ENCODE measurements around the gene PRKAG2.

PRKAG2 gene

GRCh38 chr7:151565541-151565940, 311.4 kb downstream of the PRKAG2 start:
- Histone ChIP-seq H4K20me1 (ENCODE audit: low read depth, low read length) (no peaks in the 10 kb centered on the region), H3K36me3 (ENCODE audit: low read length) (no peaks in the 10 kb centered on the region), H3K27me3 (ENCODE audit: low read length) (no peaks in the 10 kb centered on the region), H3F3A (ENCODE audit: insufficient read depth) (no peaks in the 10 kb centered on the region), H3K27ac (ENCODE audit: low read depth, low read length) (no peak overlapping the region), H2AFZ (ENCODE audit: low read depth, low read length, severe bottlenecking) (no peak overlapping the region), H3K4me3 (ENCODE audit: insufficient read depth, low read length, poor library complexity, severe bottlenecking) (no peak overlapping the region), H3K79me2 (ENCODE audit: insufficient read depth, low read length) (no peaks in the 10 kb centered on the region), H3K9me3 (ENCODE audit: insufficient read depth, low read length) (no peaks in the 10 kb centered on the region), H3K9ac (ENCODE audit: low read length) (no peak overlapping the region), H3K9me2 (replicated peaks; ENCODE audit: insufficient read depth, low read length) (no peaks in the 10 kb centered on the region), H3K4me2 (ENCODE audit: low read depth, low read length, poor library complexity, severe bottlenecking) (no peak overlapping the region)
- no peak for TF ChIP-seq CTCF (IDR thresholded peaks at IDR 0.05; ENCODE audit: insufficient read depth, low read length, poor library complexity, severe bottlenecking)
- TF ChIP-seq EZH2phosphoT487 (conservative IDR thresholded peaks at IDR 0.05; ENCODE audit: low read length), result no peak

GRCh38 chr7:151560243-151560642, 316.7 kb downstream of the PRKAG2 start:
- Histone ChIP-seq H4K20me1 (ENCODE audit: low read depth, low read length) (no peaks in the 10 kb centered on the region), H3K9me3 (ENCODE audit: insufficient read depth, low read length) (no peaks in the 10 kb centered on the region), H3K36me3 (ENCODE audit: low read length) (no peaks in the 10 kb centered on the region), H3F3A (ENCODE audit: insufficient read depth) (no peaks in the 10 kb centered on the region), H3K27me3 (ENCODE audit: low read length) (no peaks in the 10 kb centered on the region), H3K9me2 (replicated peaks; ENCODE audit: insufficient read depth, low read length) (no peaks in the 10 kb centered on the region), H3K27ac (ENCODE audit: low read depth, low read length) (no peak overlapping the region), H3K4me3 (ENCODE audit: insufficient read depth, low read length, poor library complexity, severe bottlenecking) (no peak overlapping the region), H3K79me2 (ENCODE audit: insufficient read depth, low read length) (no peaks in the 10 kb centered on the region), H2AFZ (ENCODE audit: low read depth, low read length, severe bottlenecking) (no peak overlapping the region), H3K4me2 (ENCODE audit: low read depth, low read length, poor library complexity, severe bottlenecking) (no peak overlapping the region), H3K9ac (ENCODE audit: low read length) (no peak overlapping the region)
- TF ChIP-seq CTCF (IDR thresholded peaks at IDR 0.05; ENCODE audit: insufficient read depth, low read length, poor library complexity, severe bottlenecking) (no peak), EZH2phosphoT487 (conservative IDR thresholded peaks at IDR 0.05; ENCODE audit: low read length) (no peak)

GRCh38 chr7:151559557-151560183, 317.2 kb downstream of the PRKAG2 start:
- Histone ChIP-seq H3K36me3 (ENCODE audit: low read length) (no peaks in the 10 kb centered on the region), H3F3A (ENCODE audit: insufficient read depth) (no peaks in the 10 kb centered on the region), H4K20me1 (ENCODE audit: low read depth, low read length) (no peaks in the 10 kb centered on the region), H2AFZ (ENCODE audit: low read depth, low read length, severe bottlenecking) (no peak overlapping the region), H3K27me3 (ENCODE audit: low read length) (no peaks in the 10 kb centered on the region), H3K9me2 (replicated peaks; ENCODE audit: insufficient read depth, low read length) (no peaks in the 10 kb centered on the region), H3K9me3 (ENCODE audit: insufficient read depth, low read length) (no peaks in the 10 kb centered on the region), H3K4me3 (ENCODE audit: insufficient read depth, low read length, poor library complexity, severe bottlenecking) (no peak overlapping the region), H3K27ac (ENCODE audit: low read depth, low read length) (no peak overlapping the region), H3K4me2 (ENCODE audit: low read depth, low read length, poor library complexity, severe bottlenecking) (no peak overlapping the region), H3K79me2 (ENCODE audit: insufficient read depth, low read length) (no peaks in the 10 kb centered on the region), H3K9ac (ENCODE audit: low read length) (no peak overlapping the region)
- TF ChIP-seq CTCF (IDR thresholded peaks at IDR 0.05; ENCODE audit: insufficient read depth, low read length, poor library complexity, severe bottlenecking) (no peak), EZH2phosphoT487 (conservative IDR thresholded peaks at IDR 0.05; ENCODE audit: low read length) (no peak)
